ENCODE measurements around the gene PDE6G.

The PDE6G gene

DNA sequence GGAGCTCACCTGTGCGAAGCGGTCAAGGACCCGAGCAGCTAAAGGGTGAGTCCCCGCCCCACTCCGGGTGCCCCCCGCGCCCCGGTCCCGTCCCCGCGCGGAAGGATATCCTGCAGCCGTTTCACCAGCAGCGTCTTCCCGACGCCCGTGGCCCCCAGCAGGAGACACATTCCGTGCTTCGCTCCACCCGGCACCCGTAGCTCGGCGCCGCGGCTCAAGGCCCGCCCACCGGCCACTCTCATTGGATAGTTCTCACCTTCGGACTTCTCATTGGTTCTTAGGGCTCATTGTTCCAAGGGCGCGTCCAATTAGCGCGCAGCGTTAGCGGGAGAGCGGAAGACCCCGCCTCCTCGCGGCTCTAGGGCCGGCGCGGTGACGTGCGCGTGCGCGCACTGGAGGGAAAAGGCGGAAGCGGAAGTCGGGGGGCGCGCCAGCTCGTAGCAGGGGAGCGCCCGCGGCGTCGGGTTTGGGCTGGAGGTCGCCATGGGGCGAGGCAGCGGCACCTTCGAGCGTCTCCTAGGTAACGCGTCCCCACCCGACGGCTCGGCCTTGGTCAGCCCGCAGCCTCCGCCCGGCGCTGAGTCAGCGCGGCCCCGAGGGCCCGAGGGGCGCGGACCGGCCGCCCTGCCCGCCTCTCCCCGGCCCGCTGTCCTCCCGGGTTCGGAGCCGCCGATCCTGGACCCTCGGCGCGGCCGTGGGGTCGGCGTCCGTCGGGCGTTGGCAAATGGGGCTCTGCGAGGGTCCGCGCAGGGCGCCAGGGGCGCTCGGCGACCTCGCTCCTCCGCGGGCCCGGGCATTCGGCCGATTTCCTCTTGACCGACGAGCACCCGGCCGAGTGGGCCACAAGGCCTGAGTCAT is 27.5 kb upstream of the PDE6G start, which contains the start of the genes ARL16 and HGS:
Gene ARL16 (minus strand): TSS at position 214 of the 858 bp plus-strand sequence. CDS start 44 bp downstream, at position 170.
Gene HGS (plus strand): TSS at position 428 of the 858 bp plus-strand sequence. CDS start 56 bp downstream, at position 484.
- TF ChIP-seq TAF1 (IDR thresholded peaks at IDR 0.05; ENCODE audit: borderline replicate concordance, insufficient read depth, low read length) = peak; percentile 49; the same call in 1 of the 2 replicates
- TF ChIP-seq, protein P1, sequence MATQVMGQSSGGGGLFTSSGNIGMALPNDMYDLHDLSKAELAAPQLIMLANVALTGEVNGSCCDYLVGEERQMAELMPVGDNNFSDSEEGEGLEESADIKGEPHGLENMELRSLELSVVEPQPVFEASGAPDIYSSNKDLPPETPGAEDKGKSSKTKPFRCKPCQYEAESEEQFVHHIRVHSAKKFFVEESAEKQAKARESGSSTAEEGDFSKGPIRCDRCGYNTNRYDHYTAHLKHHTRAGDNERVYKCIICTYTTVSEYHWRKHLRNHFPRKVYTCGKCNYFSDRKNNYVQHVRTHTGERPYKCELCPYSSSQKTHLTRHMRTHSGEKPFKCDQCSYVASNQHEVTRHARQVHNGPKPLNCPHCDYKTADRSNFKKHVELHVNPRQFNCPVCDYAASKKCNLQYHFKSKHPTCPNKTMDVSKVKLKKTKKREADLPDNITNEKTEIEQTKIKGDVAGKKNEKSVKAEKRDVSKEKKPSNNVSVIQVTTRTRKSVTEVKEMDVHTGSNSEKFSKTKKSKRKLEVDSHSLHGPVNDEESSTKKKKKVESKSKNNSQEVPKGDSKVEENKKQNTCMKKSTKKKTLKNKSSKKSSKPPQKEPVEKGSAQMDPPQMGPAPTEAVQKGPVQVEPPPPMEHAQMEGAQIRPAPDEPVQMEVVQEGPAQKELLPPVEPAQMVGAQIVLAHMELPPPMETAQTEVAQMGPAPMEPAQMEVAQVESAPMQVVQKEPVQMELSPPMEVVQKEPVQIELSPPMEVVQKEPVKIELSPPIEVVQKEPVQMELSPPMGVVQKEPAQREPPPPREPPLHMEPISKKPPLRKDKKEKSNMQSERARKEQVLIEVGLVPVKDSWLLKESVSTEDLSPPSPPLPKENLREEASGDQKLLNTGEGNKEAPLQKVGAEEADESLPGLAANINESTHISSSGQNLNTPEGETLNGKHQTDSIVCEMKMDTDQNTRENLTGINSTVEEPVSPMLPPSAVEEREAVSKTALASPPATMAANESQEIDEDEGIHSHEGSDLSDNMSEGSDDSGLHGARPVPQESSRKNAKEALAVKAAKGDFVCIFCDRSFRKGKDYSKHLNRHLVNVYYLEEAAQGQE (IDR thresholded peaks at IDR 0.05; ENCODE audit: insufficient read depth in 1 of 2, low read depth in 2 of 2, low read length in 2 of 2) = no peak; a peak in 1 of 4 replicates
- peak; percentile 75 for TF ChIP-seq FOXP2 (optimal IDR thresholded peaks at IDR 0.05; ENCODE audit: borderline replicate concordance, extremely low read depth, extremely low read length, insufficient read depth)
- peak; percentile 36; the same call in 1 of the 2 replicates for TF ChIP-seq POLR2AphosphoS5 (IDR thresholded peaks at IDR 0.05; ENCODE audit: low read depth, low read length)

DNA sequence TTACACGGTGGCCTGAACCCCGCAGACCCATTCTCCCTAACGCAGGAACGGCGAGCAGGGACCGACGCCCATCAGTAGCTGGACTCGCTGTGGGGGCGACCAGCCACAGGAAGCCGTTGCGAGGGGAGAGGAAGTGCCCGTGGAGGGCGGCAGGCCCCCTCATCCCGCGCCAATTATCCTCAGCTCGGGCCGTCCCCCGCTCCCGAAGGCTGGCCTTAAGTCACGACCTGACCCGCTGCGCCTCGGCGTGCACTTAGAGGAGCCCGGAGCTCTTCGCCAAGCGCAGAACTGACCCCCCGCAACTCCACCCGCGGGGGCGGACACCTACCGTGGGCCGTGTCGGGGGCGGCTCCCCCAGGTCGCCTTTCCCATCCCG is 26.9 kb upstream of the PDE6G start:
- TF ChIP-seq POLR2AphosphoS5 (IDR thresholded peaks at IDR 0.05; ENCODE audit: low read depth, low read length) (peak; percentile 5; the same call in 1 of the 2 replicates), TAF1 (IDR thresholded peaks at IDR 0.05; ENCODE audit: borderline replicate concordance, insufficient read depth, low read length) (peak; percentile 3; the same call in 1 of the 2 replicates)
- TF ChIP-seq, protein P1 (IDR thresholded peaks at IDR 0.05; ENCODE audit: insufficient read depth in 1 of 2, low read depth in 2 of 2, low read length in 2 of 2) = no peak

DNA sequence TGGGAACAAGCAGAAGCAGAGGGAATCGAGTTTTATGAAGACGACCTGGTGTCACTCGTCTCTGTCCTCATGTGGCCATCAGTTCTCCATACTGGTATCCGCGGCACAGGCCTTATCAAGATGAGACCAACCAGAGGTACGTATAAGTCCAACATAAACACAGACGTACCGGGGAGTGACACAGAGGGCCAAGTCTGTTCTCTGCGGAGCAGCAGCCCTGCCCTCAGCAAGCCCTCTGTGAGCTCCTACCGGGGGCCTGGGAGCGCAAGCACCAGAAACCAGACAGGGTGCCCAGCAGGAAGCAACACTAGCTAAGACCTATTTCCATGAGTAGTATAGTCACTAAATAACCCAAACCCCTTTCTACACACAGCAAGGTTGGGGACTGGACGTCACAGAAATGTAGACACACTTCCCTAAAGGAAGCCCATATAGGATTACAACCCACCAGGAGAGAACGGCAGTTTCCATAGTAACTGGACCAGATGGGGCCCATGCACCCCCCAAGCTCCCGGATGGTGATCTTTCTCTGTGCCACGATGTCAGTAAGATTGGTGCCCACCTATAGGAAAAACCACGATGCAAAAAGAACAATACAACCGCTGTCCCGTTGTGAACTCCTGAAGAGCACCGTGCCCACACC is 26.3 kb upstream of the PDE6G start:
- TF ChIP-seq SIN3A (IDR thresholded peaks at IDR 0.05; ENCODE audit: borderline replicate concordance, insufficient read depth, low read length) (no peak), FOXP2 (optimal IDR thresholded peaks at IDR 0.05; ENCODE audit: borderline replicate concordance, extremely low read depth, extremely low read length, insufficient read depth) (no peak), TAF1 (IDR thresholded peaks at IDR 0.05; ENCODE audit: borderline replicate concordance, insufficient read depth, low read length) (no peak), POLR2AphosphoS5 (IDR thresholded peaks at IDR 0.05; ENCODE audit: low read depth, low read length) (no peak)
- TF ChIP-seq, protein P1 (IDR thresholded peaks at IDR 0.05; ENCODE audit: insufficient read depth in 1 of 2, low read depth in 2 of 2, low read length in 2 of 2) = no peak

DNA sequence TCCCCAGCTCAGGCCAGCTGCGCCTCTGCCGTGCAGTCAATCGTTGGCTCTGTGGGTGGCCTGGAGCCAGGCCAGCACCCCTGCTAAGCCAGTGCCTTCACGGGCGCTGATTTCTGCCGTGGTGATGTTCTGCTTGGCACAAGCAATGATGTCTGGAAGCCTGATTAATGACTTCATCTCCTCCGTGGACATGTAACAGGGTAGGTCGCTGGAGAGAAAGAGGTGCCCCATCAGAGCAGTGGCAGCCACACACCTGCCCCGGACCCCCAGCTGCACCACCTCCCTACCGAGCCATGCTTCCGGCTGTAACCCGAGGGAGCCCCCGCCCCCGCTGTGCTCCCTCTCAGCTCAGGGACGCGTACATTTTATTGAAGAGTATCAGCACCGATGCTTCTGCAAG is 25.3 kb upstream of the PDE6G start:
- TF ChIP-seq SIN3A (IDR thresholded peaks at IDR 0.05; ENCODE audit: borderline replicate concordance, insufficient read depth, low read length) = no peak
- no peak for TF ChIP-seq FOXP2 (optimal IDR thresholded peaks at IDR 0.05; ENCODE audit: borderline replicate concordance, extremely low read depth, extremely low read length, insufficient read depth)
- TF ChIP-seq POLR2AphosphoS5 (IDR thresholded peaks at IDR 0.05; ENCODE audit: low read depth, low read length) = no peak
- TF ChIP-seq TAF1 (IDR thresholded peaks at IDR 0.05; ENCODE audit: borderline replicate concordance, insufficient read depth, low read length) = no peak

DNA sequence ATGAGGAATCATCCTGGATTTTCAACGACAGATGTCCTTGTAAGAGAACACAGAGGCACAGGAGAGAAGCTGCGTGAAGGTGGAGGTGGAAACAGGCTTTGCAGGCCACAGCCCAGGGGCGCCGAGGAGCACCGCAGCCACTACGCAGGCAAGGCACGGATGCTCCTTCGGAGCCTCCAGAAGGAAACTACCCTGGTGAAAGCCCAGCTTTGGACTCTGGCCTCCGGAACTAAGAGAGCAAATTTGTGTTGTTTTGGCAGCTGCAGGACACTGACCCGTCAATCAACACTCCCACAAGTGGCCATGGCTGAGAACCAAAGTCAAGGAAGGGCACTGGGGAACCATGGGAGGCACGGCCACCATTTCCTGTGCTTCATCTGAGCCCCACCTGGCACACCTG is 23.8 kb upstream of the PDE6G start:
- TF ChIP-seq SIN3A (IDR thresholded peaks at IDR 0.05; ENCODE audit: borderline replicate concordance, insufficient read depth, low read length) (no peak), TAF1 (IDR thresholded peaks at IDR 0.05; ENCODE audit: borderline replicate concordance, insufficient read depth, low read length) (no peak), FOXP2 (optimal IDR thresholded peaks at IDR 0.05; ENCODE audit: borderline replicate concordance, extremely low read depth, extremely low read length, insufficient read depth) (no peak), POLR2AphosphoS5 (IDR thresholded peaks at IDR 0.05; ENCODE audit: low read depth, low read length) (no peak)
- TF ChIP-seq, protein P1 (IDR thresholded peaks at IDR 0.05; ENCODE audit: insufficient read depth in 1 of 2, low read depth in 2 of 2, low read length in 2 of 2) = no peak

Data from PFSK-1 (cell line).